ENCODE data around the gene KRT86.

KRT86 gene

GRCh38 chr12:52248541-52249461, 25.6 kb upstream of the KRT86 start:
- no peak for TF ChIP-seq YY1 (IDR thresholded peaks at IDR 0.05; ENCODE audit: low read depth)
- TF ChIP-seq TAF1 (IDR thresholded peaks at IDR 0.05; ENCODE audit: low read depth), result no peak
- peak; percentile 13; the same call in 1 of the 2 replicates for TF ChIP-seq RAD21 (IDR thresholded peaks at IDR 0.05; ENCODE audit: low read depth)
- TF ChIP-seq EP300 (IDR thresholded peaks at IDR 0.05; ENCODE audit: borderline replicate concordance), result peak; percentile 48; the same call in 1 of the 2 replicates
- peak; percentile 69 for TF ChIP-seq TCF12 (IDR thresholded peaks at IDR 0.05; ENCODE audit: low read depth)
- TF ChIP-seq NFIC (IDR thresholded peaks at IDR 0.05), result peak; percentile 71
- TF ChIP-seq CREB1 (IDR thresholded peaks at IDR 0.05; ENCODE audit: low read depth), result no peak
- peak; percentile 75 for TF ChIP-seq TEAD4 (IDR thresholded peaks at IDR 0.05)

GRCh38 chr12:52249511-52250047, 24.9 kb upstream of the KRT86 start:
- TF ChIP-seq MAX (IDR thresholded peaks at IDR 0.05), result no peak

- no peak for TF ChIP-seq TCF12 (IDR thresholded peaks at IDR 0.05; ENCODE audit: low read depth)
- no peak for TF ChIP-seq TAF1 (IDR thresholded peaks at IDR 0.05; ENCODE audit: low read depth)
- no peak for TF ChIP-seq YY1 (IDR thresholded peaks at IDR 0.05; ENCODE audit: low read depth)
- no peak for TF ChIP-seq EGR1 (IDR thresholded peaks at IDR 0.05)
- no peak for TF ChIP-seq FOXM1 (IDR thresholded peaks at IDR 0.05; ENCODE audit: borderline replicate concordance, low read depth)
- TF ChIP-seq RAD21 (IDR thresholded peaks at IDR 0.05; ENCODE audit: low read depth), result no peak
- no peak for TF ChIP-seq REST (IDR thresholded peaks at IDR 0.05; ENCODE audit: low read depth)
Observed at GRCh38 chr12:52250048-52250990, 24.1 kb upstream of the KRT86 start.

- TF ChIP-seq CEBPB (IDR thresholded peaks at IDR 0.05) (no peak), EP300 (IDR thresholded peaks at IDR 0.05; ENCODE audit: borderline replicate concordance) (no peak), TEAD4 (IDR thresholded peaks at IDR 0.05) (no peak), FOXM1 (IDR thresholded peaks at IDR 0.05; ENCODE audit: borderline replicate concordance, low read depth) (no peak), ZBTB7A (IDR thresholded peaks at IDR 0.05; ENCODE audit: low read depth) (no peak), RAD21 (IDR thresholded peaks at IDR 0.05; ENCODE audit: low read depth) (no peak), EGR1 (IDR thresholded peaks at IDR 0.05) (no peak), MAX (IDR thresholded peaks at IDR 0.05) (no peak), REST (IDR thresholded peaks at IDR 0.05; ENCODE audit: low read depth) (no peak), NFIC (IDR thresholded peaks at IDR 0.05) (no peak), YY1 (IDR thresholded peaks at IDR 0.05; ENCODE audit: low read depth) (no peak), TAF1 (IDR thresholded peaks at IDR 0.05; ENCODE audit: low read depth) (no peak), USF1 (IDR thresholded peaks at IDR 0.05) (no peak), CREB1 (IDR thresholded peaks at IDR 0.05; ENCODE audit: low read depth) (no peak), TCF12 (IDR thresholded peaks at IDR 0.05; ENCODE audit: low read depth) (no peak)
Observed at GRCh38 chr12:52251367-52252051, 22.9 kb upstream of the KRT86 start.

- peak; percentile 42; the same call in 1 of the 2 replicates for TF ChIP-seq RAD21 (IDR thresholded peaks at IDR 0.05; ENCODE audit: low read depth)
Observed at GRCh38 chr12:52252175-52252615, 22.2 kb upstream of the KRT86 start.
